Metanephros (tissue), 2 donors: ENCODE measurements around the gene MMD2. TPM values are rescaled to one million over a fixed set of nuclear protein-coding genes. Genes with fewer than 3 reads are reported as not detected.

Experiments used
- small RNA-seq: library from RNA; depleted of rRNA; stranded (forward); fragments of <200 nt; gene quantifications from one replicate; pipeline ENCODE3, GENCODE V24; 2014; ENCODE audit warnings: low replicate concordance
- total RNA-seq: library from RNA; depleted of rRNA; stranded (reverse); fragments of >200 nt; gene quantifications from one replicate; pipeline ENCODE4 v1.2.3, GENCODE V29; 2014

Gene MMD2
- not detected for total RNA-seq

GRCh38 chr7:4958477-4959301 is at the start of gene MMD2:
MMD2 (minus strand) TSS chr7:4959187; CDS start chr7:4959017, 170 bp downstream.

GRCh38 chr7:4883372-4884144 is 75.4 kb downstream of the MMD2 start, which contains the start of gene RADIL:
RADIL (minus strand) TSS chr7:4883716; CDS start chr7:4878139, 5,577 bp downstream.

GRCh38 chr7:4861673-4862072 is 97.3 kb downstream of the MMD2 start, which contains the start of gene PAPOLB:
PAPOLB (minus strand) TSS chr7:4862030; CDS start chr7:4861810, 220 bp downstream.

Small RNA genes lying within 50 kb of the gene (small RNA-seq; reads per million reads assigned to genes)
- gene AC092032.1: not detected

Other genes with a start within 250 kb of the MMD2 start
- gene AP5Z1, start 183.6 kb downstream of the MMD2 start, total RNA-seq: 29.9 TPM
- gene PAPOLB, start 97.2 kb downstream of the MMD2 start, total RNA-seq: 0.18 TPM
- 2.5 TPM for gene RADIL, start 75.5 kb downstream of the MMD2 start, total RNA-seq
- 13.4 TPM for gene RBAK, start 86.7 kb upstream of the MMD2 start, total RNA-seq
- gene WIPI2, start 231.0 kb upstream of the MMD2 start, total RNA-seq: 65.9 TPM